ENCODE results near the gene CACNA2D3. TPM values are rescaled to one million over a fixed set of nuclear protein-coding genes. Genes with fewer than 3 reads are reported as not detected.

Gene CACNA2D3
- total and polyA plus RNA-seq, 2 experiments from 2014 or later: 1.1 to 2.5 TPM

DNA sequence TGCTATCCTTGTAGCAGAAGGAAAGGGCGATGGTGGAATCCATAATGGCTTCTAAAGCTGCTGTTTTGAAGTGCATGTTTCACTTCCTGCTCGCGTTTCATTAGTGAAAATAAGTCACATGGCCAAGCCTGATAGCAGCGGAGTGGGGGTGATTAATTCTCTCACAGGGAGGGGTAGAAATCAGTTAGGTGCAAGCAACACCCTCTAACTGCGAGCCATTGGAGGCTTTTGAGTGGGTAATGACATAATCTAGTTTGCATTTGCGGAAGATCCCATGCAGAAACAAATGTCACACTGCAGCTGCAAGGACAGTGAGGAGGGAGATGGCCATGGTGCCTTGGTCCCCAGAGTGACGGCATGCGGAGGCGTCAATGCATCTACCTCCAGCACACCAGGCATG, 41.1 kb downstream of the CACNA2D3 start:
- no peaks in the 10 kb centered on the region for H3K36me3 ChIP-seq (replicated peaks; ENCODE audit: insufficient read depth, low read depth)
- H3K27ac ChIP-seq: no peak overlapping the region
- no peak for TF ChIP-seq EZH2 (IDR thresholded peaks at IDR 0.05; ENCODE audit: borderline replicate concordance)
- TF ChIP-seq, protein P1, sequence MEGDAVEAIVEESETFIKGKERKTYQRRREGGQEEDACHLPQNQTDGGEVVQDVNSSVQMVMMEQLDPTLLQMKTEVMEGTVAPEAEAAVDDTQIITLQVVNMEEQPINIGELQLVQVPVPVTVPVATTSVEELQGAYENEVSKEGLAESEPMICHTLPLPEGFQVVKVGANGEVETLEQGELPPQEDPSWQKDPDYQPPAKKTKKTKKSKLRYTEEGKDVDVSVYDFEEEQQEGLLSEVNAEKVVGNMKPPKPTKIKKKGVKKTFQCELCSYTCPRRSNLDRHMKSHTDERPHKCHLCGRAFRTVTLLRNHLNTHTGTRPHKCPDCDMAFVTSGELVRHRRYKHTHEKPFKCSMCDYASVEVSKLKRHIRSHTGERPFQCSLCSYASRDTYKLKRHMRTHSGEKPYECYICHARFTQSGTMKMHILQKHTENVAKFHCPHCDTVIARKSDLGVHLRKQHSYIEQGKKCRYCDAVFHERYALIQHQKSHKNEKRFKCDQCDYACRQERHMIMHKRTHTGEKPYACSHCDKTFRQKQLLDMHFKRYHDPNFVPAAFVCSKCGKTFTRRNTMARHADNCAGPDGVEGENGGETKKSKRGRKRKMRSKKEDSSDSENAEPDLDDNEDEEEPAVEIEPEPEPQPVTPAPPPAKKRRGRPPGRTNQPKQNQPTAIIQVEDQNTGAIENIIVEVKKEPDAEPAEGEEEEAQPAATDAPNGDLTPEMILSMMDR (IDR thresholded peaks at IDR 0.05; ENCODE audit: poor library complexity): no peak
- TF ChIP-seq EZH2phosphoT487 (IDR thresholded peaks at IDR 0.05; ENCODE audit: low read depth, severe bottlenecking, unreplicated experiment): no peak
- H3K4me2 ChIP-seq: no peak overlapping the region
- no peak overlapping the region for H3K4me3 ChIP-seq
- no peaks in the 10 kb centered on the region for H3K9me3 ChIP-seq (ENCODE audit: low read depth)
- WGBS (ENCODE audit: low lambda C conversion rate, missing lambda C conversion rate): 68% methylated on average over 9 of the region's 9 CpGs
- DNase-seq (ENCODE audit: low spot score): no peak
- peaks cover 16% of the 10 kb centered on the region for H3K27me3 ChIP-seq
- H3K79me2 ChIP-seq: no peaks in the 10 kb centered on the region
- H3K4me1 ChIP-seq (ENCODE audit: insufficient read depth): no peaks in the 10 kb centered on the region
- H2AFZ ChIP-seq: no peak overlapping the region
- no peaks in the 10 kb centered on the region for H3K9me2 ChIP-seq (replicated peaks; ENCODE audit: insufficient read depth)
- H4K20me1 ChIP-seq (ENCODE audit: insufficient read depth, poor library complexity, severe bottlenecking): no peaks in the 10 kb centered on the region

DNA sequence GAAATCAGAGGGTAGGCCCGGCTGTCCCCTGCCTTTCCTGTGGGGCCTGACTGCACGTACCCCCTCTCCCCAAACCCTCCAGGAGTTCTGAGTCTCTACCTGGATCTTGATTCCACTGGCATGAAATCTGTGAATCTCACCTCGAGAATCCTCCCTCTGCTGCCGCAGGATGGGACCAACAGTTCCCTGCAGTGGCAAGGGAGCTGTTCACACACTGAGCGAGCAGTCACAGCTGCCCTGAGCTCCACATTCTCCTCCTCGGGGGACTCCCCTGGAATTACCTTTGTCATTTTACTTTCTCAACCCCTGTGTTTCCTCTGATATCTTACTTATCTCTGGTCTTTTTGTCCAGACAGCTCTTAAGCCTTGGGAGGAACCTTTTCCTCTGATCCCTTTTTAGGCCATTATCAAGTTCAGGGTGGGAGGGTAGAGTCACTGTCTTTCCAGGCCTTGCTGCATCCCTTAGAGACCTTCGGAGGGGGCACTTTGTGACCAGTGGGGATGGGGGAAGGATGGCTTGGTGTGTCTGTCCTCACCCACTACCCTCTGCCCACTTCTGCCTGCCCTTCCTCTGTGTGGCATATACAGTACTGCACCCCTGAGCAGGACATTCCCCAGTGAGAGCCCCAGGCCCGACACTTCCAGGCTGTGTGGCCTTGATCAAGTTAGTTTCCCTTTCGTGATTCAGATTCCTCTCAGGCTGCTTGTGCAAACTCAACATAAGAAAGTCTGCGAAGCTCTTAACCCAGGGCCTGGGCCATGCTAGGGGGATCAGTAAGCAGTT, 42.0 kb downstream of the CACNA2D3 start:
- Histone ChIP-seq H3K9me2 (replicated peaks; ENCODE audit: insufficient read depth) (no peaks in the 10 kb centered on the region), H3K27me3 (peaks cover 16% of the 10 kb centered on the region), H3K4me2 (no peak overlapping the region), H4K20me1 (ENCODE audit: insufficient read depth, poor library complexity, severe bottlenecking) (no peaks in the 10 kb centered on the region), H3K79me2 (no peaks in the 10 kb centered on the region), H2AFZ (no peak overlapping the region), H3K4me3 (no peak overlapping the region), H3K36me3 (replicated peaks; ENCODE audit: insufficient read depth, low read depth) (no peaks in the 10 kb centered on the region), H3K4me1 (ENCODE audit: insufficient read depth) (no peaks in the 10 kb centered on the region), H3K27ac (no peak overlapping the region), H3K9me3 (ENCODE audit: low read depth) (no peaks in the 10 kb centered on the region)
- DNase-seq (ENCODE audit: low spot score): no peak
- WGBS (ENCODE audit: low lambda C conversion rate, missing lambda C conversion rate): 79% methylated on average over 10 of the region's 10 CpGs
- TF ChIP-seq EZH2phosphoT487 (IDR thresholded peaks at IDR 0.05; ENCODE audit: low read depth, severe bottlenecking, unreplicated experiment) (no peak), EZH2 (IDR thresholded peaks at IDR 0.05; ENCODE audit: borderline replicate concordance) (no peak)
- TF ChIP-seq, protein P1 (IDR thresholded peaks at IDR 0.05; ENCODE audit: poor library complexity): no peak

DNA sequence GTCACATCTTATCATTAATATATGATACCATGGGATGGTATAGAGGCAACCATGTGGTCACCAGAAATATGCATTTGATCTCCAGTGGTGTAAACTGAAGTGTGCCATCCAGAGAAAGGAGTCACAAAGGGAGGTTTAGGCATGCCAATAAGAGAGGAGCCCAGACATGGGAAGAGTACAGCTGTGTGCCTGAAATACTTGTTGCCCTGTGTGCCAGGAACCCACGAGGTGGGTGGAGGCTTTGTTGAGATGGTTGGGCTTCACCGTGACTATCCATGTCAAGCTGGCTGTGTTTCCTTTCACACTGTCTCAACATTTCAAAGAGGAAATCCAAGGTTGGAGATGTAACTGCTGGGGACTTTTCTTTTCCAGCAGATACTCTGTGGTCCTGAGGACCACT, 43.5 kb downstream of the CACNA2D3 start:
- no peak for DNase-seq (ENCODE audit: low spot score)
- 84% methylated on average over 2 of the region's 2 CpGs for WGBS (ENCODE audit: low lambda C conversion rate, missing lambda C conversion rate)
- TF ChIP-seq, protein P1 (IDR thresholded peaks at IDR 0.05; ENCODE audit: poor library complexity): no peak
- TF ChIP-seq EZH2phosphoT487 (IDR thresholded peaks at IDR 0.05; ENCODE audit: low read depth, severe bottlenecking, unreplicated experiment): no peak
- TF ChIP-seq EZH2 (IDR thresholded peaks at IDR 0.05; ENCODE audit: borderline replicate concordance): no peak
- H3K9me2 ChIP-seq (replicated peaks; ENCODE audit: insufficient read depth): no peaks in the 10 kb centered on the region
- H4K20me1 ChIP-seq (ENCODE audit: insufficient read depth, poor library complexity, severe bottlenecking): no peaks in the 10 kb centered on the region
- no peaks in the 10 kb centered on the region for H3K9me3 ChIP-seq (ENCODE audit: low read depth)
- H3K36me3 ChIP-seq (replicated peaks; ENCODE audit: insufficient read depth, low read depth): no peaks in the 10 kb centered on the region
- H3K4me2 ChIP-seq: no peak overlapping the region
- H3K27me3 ChIP-seq: peaks cover 16% of the 10 kb centered on the region
- no peak overlapping the region for H3K27ac ChIP-seq
- H3K4me3 ChIP-seq: no peak overlapping the region
- H3K4me1 ChIP-seq (ENCODE audit: insufficient read depth): no peaks in the 10 kb centered on the region
- no peaks in the 10 kb centered on the region for H3K79me2 ChIP-seq
- no peak overlapping the region for H2AFZ ChIP-seq

All from hepatocyte (in vitro differentiated cells).